Osteoblast (primary cell): ENCODE data around the gene PTP4A2. TPM values are rescaled to one million over a fixed set of nuclear protein-coding genes. Genes with fewer than 3 reads are reported as not detected.

ENCODE experiments used
- DNase-seq: peaks from one replicate; pipeline ENCODE4 v3.0.0; 2011; ENCODE audit warnings: low spot score, mixed read lengths; ENCODE audit not compliant: insufficient read length; ENCODE audit errors: missing footprints
- H2AFZ ChIP-seq: 2 replicates; pipeline ENCODE4 v1.6.0; 2011; ENCODE audit warnings: mild to moderate bottlenecking, low read length
- H3K27ac ChIP-seq: 2 replicates; pipeline ENCODE4 v1.5.1; 2011; ENCODE audit warnings: mild to moderate bottlenecking, low read depth, low read length, moderate library complexity
- H3K27me3 ChIP-seq: 2 replicates; pipeline ENCODE4 v1.6.0; 2012; ENCODE audit warnings: mild to moderate bottlenecking, control low read depth, inconsistent platforms, low read length, moderate library complexity; ENCODE audit not compliant: insufficient read depth
- H3K36me3 ChIP-seq: 2 replicates; pipeline ENCODE4 v1.5.1; 2011; ENCODE audit warnings: mild to moderate bottlenecking, low read length, control low read depth, moderate library complexity; ENCODE audit not compliant: insufficient read depth
- H3K4me1 ChIP-seq: 2 replicates; pipeline ENCODE4 v1.5.1; 2011; ENCODE audit warnings: mild to moderate bottlenecking, low read length, control low read depth, moderate library complexity; ENCODE audit not compliant: insufficient read depth
- H3K4me2 ChIP-seq: 2 replicates; pipeline ENCODE4 v1.6.0; 2011; ENCODE audit warnings: mild to moderate bottlenecking, low read length; ENCODE audit not compliant: insufficient read depth
- H3K4me3 ChIP-seq: fragments of 200-600 bp; sonication (generic); 3 replicates; pipeline ENCODE4 v1.5.1; 2012; ENCODE audit warnings: mild to moderate bottlenecking, low read length, inconsistent platforms; ENCODE audit not compliant: insufficient read depth
- H3K79me2 ChIP-seq: 2 replicates; pipeline ENCODE4 v1.6.0; 2012; ENCODE audit warnings: mild to moderate bottlenecking, low read length, control low read depth, inconsistent platforms; ENCODE audit not compliant: insufficient read depth
- H3K9me3 ChIP-seq: 2 replicates; pipeline ENCODE4 v1.5.1; 2011; ENCODE audit warnings: low read depth, low read length, control low read depth
- H4K20me1 ChIP-seq: 2 replicates; pipeline ENCODE4 v1.6.0; 2012; ENCODE audit warnings: mild to moderate bottlenecking, low read length, control low read depth; ENCODE audit not compliant: insufficient read depth
- CTCF ChIP-seq: IDR thresholded peaks from 2 replicates; pipeline ENCODE4 v1.5.1; 2011; ENCODE audit warnings: mild to moderate bottlenecking, low read depth, low read length, moderate library complexity; ENCODE audit errors: extremely low read depth
- total RNA-seq: library from RNA; depleted of rRNA; stranded (reverse); fragments of >200 nt; gene quantifications from 2 replicates; pipeline ENCODE4 v1.2.3, GENCODE V29; 2012

PTP4A2 gene
- total RNA-seq, 1 donor, result 539 TPM

DNA sequence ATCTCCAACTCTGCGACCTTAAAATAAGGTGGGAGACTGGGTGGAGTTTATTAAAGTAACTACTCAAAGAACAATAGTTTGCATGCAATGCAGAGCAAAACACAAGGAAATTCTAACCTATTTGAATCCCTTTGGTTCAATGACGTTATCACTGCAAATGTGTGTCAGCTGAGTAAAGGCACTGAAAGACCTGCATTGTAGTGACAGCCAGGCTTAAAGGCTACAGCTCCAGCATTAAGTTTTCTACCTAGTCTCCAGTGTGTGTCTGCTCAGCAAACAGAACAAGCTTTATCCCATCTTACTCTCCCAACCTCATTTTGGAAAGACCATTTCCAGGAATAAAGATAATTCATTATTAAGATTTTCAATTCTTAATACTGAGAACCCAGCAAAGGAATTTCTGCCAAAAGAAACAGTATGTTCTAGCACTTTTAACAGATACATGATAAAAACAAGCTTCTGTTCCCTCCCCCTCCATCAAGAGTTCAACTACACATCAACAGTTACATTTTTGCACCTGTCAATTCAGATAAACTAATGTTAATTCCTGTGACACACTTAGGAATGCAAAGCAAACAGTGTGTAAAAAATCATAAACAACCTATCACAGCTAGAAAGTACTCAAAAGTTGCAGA lies 14.2 kb downstream of the PTP4A2 start:
- H3K27ac ChIP-seq, result no peak overlapping the region
- no peak overlapping the region for H3K4me2 ChIP-seq
- peaks cover 13% of the 10 kb centered on the region for H3K36me3 ChIP-seq

DNA sequence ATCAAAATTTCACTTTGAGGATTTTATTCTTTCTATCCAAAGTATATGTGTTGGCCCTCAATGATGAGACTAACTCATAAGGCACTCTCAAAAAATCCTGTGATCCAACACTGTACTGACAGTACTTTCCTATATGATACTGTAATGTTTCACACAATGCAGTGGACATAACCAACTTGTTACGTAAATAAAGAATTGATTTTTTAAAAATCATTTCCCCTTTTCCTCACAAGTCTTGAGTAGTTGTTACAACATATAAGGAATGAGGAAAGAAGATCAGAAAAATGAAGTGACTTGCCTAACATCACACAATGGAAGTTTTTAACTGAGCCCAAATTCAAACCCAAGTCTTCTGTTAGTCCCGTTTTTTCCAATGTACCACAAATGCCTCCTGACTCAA lies 17.2 kb downstream of the PTP4A2 start:
- H4K20me1 ChIP-seq, result peaks cover 62% of the 10 kb centered on the region

More for the DNA sequence above, 14.2 kb downstream of the PTP4A2 start:
- DNase-seq, result peak; percentile 49
- H3K9me3 ChIP-seq, result no peaks in the 10 kb centered on the region
- H3K4me3 ChIP-seq, result no peak overlapping the region
- no peak for TF ChIP-seq CTCF
- H3K4me1 ChIP-seq, result peaks cover 31% of the 10 kb centered on the region
- H4K20me1 ChIP-seq, result peaks cover 73% of the 10 kb centered on the region
- no peaks in the 10 kb centered on the region for H3K27me3 ChIP-seq
- H2AFZ ChIP-seq, result no peak overlapping the region
- peaks cover 95% of the 10 kb centered on the region for H3K79me2 ChIP-seq

DNA sequence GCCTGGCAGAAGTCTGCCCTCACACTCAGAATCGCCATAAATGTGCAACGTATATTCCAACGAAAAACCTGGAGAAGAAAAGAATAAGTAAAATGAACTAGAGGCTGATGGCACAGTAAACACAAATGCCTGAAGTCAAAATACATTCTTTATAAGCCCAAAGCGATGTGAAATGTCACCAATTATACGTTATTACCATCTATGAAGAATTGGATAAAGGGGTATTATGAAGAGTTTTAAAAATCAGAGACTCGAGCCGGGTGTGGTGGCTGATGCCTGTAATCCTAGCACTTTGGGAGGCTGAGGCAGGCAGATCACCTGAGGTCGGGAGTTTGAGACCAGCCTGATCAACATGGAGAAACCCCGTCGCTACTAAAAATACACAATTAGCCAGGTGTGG lies 18.6 kb downstream of the PTP4A2 start:
- TF ChIP-seq CTCF, result no peak
- no peak overlapping the region for H3K27ac ChIP-seq
- peaks cover 17% of the 10 kb centered on the region for H3K4me1 ChIP-seq
- peaks cover 56% of the 10 kb centered on the region for H4K20me1 ChIP-seq
- H3K9me3 ChIP-seq, result no peaks in the 10 kb centered on the region
- DNase-seq, result no peak
- peaks cover 97% of the 10 kb centered on the region for H3K79me2 ChIP-seq
- no peak overlapping the region for H3K4me2 ChIP-seq
- H3K4me3 ChIP-seq, result no peak overlapping the region
- H3K36me3 ChIP-seq, result peaks cover 45% of the 10 kb centered on the region
- no peak overlapping the region for H2AFZ ChIP-seq
- no peaks in the 10 kb centered on the region for H3K27me3 ChIP-seq

More for the DNA sequence above, 17.2 kb downstream of the PTP4A2 start:
- no peak for TF ChIP-seq CTCF
- H3K4me3 ChIP-seq, result no peak overlapping the region
- H3K79me2 ChIP-seq, result peaks cover 96% of the 10 kb centered on the region
- H3K36me3 ChIP-seq, result peaks cover 32% of the 10 kb centered on the region
- no peak overlapping the region for H3K27ac ChIP-seq
- peaks cover 24% of the 10 kb centered on the region for H3K4me1 ChIP-seq
- no peaks in the 10 kb centered on the region for H3K9me3 ChIP-seq
- no peak overlapping the region for H2AFZ ChIP-seq
- no peak for DNase-seq
- no peaks in the 10 kb centered on the region for H3K27me3 ChIP-seq
- H3K4me2 ChIP-seq, result no peak overlapping the region

GRCh38 chr1:31915438-31915837 lies 22.7 kb downstream of the PTP4A2 start:
- no peak overlapping the region for H3K4me2 ChIP-seq
- H4K20me1 ChIP-seq, result peaks cover 62% of the 10 kb centered on the region
- peaks cover 73% of the 10 kb centered on the region for H3K36me3 ChIP-seq
- H2AFZ ChIP-seq, result no peak overlapping the region
- peaks cover 98% of the 10 kb centered on the region for H3K79me2 ChIP-seq
- H3K4me1 ChIP-seq, result no peaks in the 10 kb centered on the region
- no peaks in the 10 kb centered on the region for H3K9me3 ChIP-seq
- H3K27ac ChIP-seq, result no peak overlapping the region
- no peak for DNase-seq
- H3K27me3 ChIP-seq, result no peaks in the 10 kb centered on the region
- no peak overlapping the region for H3K4me3 ChIP-seq
- TF ChIP-seq CTCF, result no peak
